ENCODE results near the gene SCAI. TPM values are rescaled to one million over a fixed set of nuclear protein-coding genes. Genes with fewer than 3 reads are reported as not detected.

The SCAI gene
- total and polyA plus RNA-seq, 2 of the 4 experiments (the other 2 are of a cell fraction), result 3.6 to 14.5 TPM

DNA sequence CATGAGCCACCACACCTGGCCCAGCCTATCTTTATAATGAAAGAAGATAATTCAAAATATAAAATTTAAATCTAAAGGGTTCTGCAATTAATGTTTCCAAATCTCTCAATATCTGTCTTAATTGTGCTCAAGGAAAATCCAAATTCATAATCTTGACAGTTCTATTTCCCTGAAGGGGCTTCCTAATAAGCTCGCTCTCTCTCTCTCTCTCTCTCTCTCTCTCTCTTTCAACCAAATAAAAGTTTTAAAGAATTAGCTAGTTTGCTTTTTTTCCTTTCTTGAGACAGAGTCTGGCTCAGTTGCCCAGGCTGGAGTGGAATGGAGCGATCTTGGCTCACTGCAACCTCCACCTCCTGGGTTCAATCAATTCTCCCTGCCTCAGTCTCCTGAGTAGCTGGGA, 13.2 kb upstream of the SCAI start:
- Histone ChIP-seq H3K14ac (replicated peaks; ENCODE audit: low read depth, low read length) (no peak overlapping the region), H2BK120ac (ENCODE audit: low read depth, low read length) (no peak overlapping the region), H2AK9ac (replicated peaks; ENCODE audit: low read depth, low read length, poor library complexity) (no peak overlapping the region), H3K9me1 (ENCODE audit: insufficient read depth, low read length) (0 out of 2 replicates have a peak, but pooled peaks cover 5% of the 10 kb centered on the region), H3K23ac (ENCODE audit: low read depth, low read length) (no peak overlapping the region), H3K4ac (ENCODE audit: low read depth, low read length) (no peak overlapping the region), H3K4me2 (ENCODE audit: low read depth, low read length) (no peak overlapping the region), H3K4me1 (ENCODE audit: control insufficient read depth, insufficient read depth, low read length) (peaks cover 7% of the 10 kb centered on the region), H3K4me3 (ENCODE audit: insufficient read depth, low read depth, low read length) (no peak overlapping the region), H2AK5ac (ENCODE audit: low read depth, low read length) (no peak overlapping the region), H3K27ac (ENCODE audit: insufficient read depth, low read length) (no peak overlapping the region), H3K79me1 (ENCODE audit: low read depth in 1 of 2, low read length in 2 of 2) (peaks cover 21 to 51% of the 10 kb centered on the region in 2 experiments), H2BK20ac (ENCODE audit: low read depth, low read length) (no peak overlapping the region), H4K5ac (ENCODE audit: low read depth, low read length) (no peak overlapping the region), H4K8ac (ENCODE audit: low read depth in 2 of 2, low read length in 2 of 2) (no peak overlapping the region), H2BK15ac (ENCODE audit: low read depth, low read length) (no peak overlapping the region), H3K36me3 (ENCODE audit: control insufficient read depth, insufficient read depth, low read length) (peaks cover 23% of the 10 kb centered on the region), H2AFZ (replicated peaks; ENCODE audit: low read length, poor library complexity) (no peak overlapping the region), H3K56ac (ENCODE audit: extremely low read depth, insufficient read depth, low read length) (no peak overlapping the region), H3K27me3 (ENCODE audit: control insufficient read depth, insufficient read depth, low read length) (no peaks in the 10 kb centered on the region), H3K9ac (ENCODE audit: low read depth, low read length) (no peak overlapping the region), H3K18ac (ENCODE audit: low read depth, low read length) (no peak overlapping the region), H2BK5ac (ENCODE audit: low read depth, low read length, poor library complexity, severe bottlenecking) (no peak overlapping the region), H4K91ac (ENCODE audit: insufficient read depth, low read depth, low read length) (no peak overlapping the region), H3K9me3 (ENCODE audit: control insufficient read depth, insufficient read depth, low read length) (no peaks in the 10 kb centered on the region), H4K20me1 (ENCODE audit: insufficient read depth, low read length) (peaks cover 14% of the 10 kb centered on the region; the same call in 1 of the 2 replicates)
- intact Hi-C loops (cut with micrococcal nuclease), result no loop called here
- TF ChIP-seq FOS (IDR thresholded peaks at IDR 0.05; ENCODE audit: low read depth, low read length) (no peak), CHD1 (IDR thresholded peaks at IDR 0.05; ENCODE audit: low read depth, low read length) (no peak), RCOR1 (IDR thresholded peaks at IDR 0.05; ENCODE audit: insufficient replicate concordance, low read length) (no peak), RFX5 (IDR thresholded peaks at IDR 0.05; ENCODE audit: low read depth, low read length) (no peak), MAFK (IDR thresholded peaks at IDR 0.05; ENCODE audit: low read depth, low read length) (no peak), BHLHE40 (IDR thresholded peaks at IDR 0.05; ENCODE audit: low read depth, low read length) (no peak), POLR2A (IDR thresholded peaks at IDR 0.05; ENCODE audit: low read depth, low read length) (no peak)
- TF ChIP-seq, protein P1, sequence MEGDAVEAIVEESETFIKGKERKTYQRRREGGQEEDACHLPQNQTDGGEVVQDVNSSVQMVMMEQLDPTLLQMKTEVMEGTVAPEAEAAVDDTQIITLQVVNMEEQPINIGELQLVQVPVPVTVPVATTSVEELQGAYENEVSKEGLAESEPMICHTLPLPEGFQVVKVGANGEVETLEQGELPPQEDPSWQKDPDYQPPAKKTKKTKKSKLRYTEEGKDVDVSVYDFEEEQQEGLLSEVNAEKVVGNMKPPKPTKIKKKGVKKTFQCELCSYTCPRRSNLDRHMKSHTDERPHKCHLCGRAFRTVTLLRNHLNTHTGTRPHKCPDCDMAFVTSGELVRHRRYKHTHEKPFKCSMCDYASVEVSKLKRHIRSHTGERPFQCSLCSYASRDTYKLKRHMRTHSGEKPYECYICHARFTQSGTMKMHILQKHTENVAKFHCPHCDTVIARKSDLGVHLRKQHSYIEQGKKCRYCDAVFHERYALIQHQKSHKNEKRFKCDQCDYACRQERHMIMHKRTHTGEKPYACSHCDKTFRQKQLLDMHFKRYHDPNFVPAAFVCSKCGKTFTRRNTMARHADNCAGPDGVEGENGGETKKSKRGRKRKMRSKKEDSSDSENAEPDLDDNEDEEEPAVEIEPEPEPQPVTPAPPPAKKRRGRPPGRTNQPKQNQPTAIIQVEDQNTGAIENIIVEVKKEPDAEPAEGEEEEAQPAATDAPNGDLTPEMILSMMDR (conservative IDR thresholded peaks at IDR 0.05; ENCODE audit: low read depth, low read length), result no peak
- TF ChIP-seq, protein P2, sequence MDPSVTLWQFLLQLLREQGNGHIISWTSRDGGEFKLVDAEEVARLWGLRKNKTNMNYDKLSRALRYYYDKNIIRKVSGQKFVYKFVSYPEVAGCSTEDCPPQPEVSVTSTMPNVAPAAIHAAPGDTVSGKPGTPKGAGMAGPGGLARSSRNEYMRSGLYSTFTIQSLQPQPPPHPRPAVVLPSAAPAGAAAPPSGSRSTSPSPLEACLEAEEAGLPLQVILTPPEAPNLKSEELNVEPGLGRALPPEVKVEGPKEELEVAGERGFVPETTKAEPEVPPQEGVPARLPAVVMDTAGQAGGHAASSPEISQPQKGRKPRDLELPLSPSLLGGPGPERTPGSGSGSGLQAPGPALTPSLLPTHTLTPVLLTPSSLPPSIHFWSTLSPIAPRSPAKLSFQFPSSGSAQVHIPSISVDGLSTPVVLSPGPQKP (IDR thresholded peaks at IDR 0.05; ENCODE audit: borderline replicate concordance, low read depth, low read length), result no peak
- dilution Hi-C loops (cut with HindIII; ENCODE audit: low sequenced_read_pairs, unreplicated experiment), result no loop called here
- DNase-seq (no peak), ATAC-seq (ENCODE audit: low read depth) (no peak)
- ChIA-PET POLR2A (ENCODE audit: unreplicated experiment) (no interaction called here), CTCF (no interaction called here)
- WGBS, 2 experiments (ENCODE audit: extremely low coverage in 2 of 2, insufficient read length in 1 of 2), result no CpG with 5 or more reads among the region's 2 CpGs
- no TSS peak for BruUV-seq (replicated peaks)
- in situ Hi-C loops (cut with MboI; ENCODE audit: low sequenced_read_pairs), result no loop called here
